Hepatocyte (in vitro differentiated cells): ENCODE data around the gene DLEU7. TPM values are rescaled to one million over a fixed set of nuclear protein-coding genes. Genes with fewer than 3 reads are reported as not detected.

ENCODE experiments used
- DNase-seq: peaks from one replicate; pipeline ENCODE4 v3.0.0-alpha.2; 2016; ENCODE audit warnings: low spot score
- H2AFZ ChIP-seq: fragments of 200-600 bp; sonication (generic); 2 replicates; pipeline ENCODE4 v1.6.0; 2016; ENCODE audit warnings: antibody characterized with exemption, mild to moderate bottlenecking
- H3K27ac ChIP-seq: fragments of 200-600 bp; sonication (generic); 2 replicates; pipeline ENCODE4 v1.5.1; 2016; ENCODE audit warnings: mild to moderate bottlenecking
- H3K27me3 ChIP-seq: fragments of 200-600 bp; sonication (generic); 2 replicates; pipeline ENCODE4 v1.6.1; 2016
- H3K36me3 ChIP-seq: fragments of 200-600 bp; sonication (generic); replicated peaks from 2 replicates; pipeline ENCODE4 v1.5.1; 2016; ENCODE audit warnings: low read depth; ENCODE audit not compliant: insufficient read depth
- H3K4me1 ChIP-seq: fragments of 200-600 bp; sonication (generic); 2 replicates; pipeline ENCODE4 v1.5.1; 2016; ENCODE audit warnings: mild to moderate bottlenecking, moderate library complexity; ENCODE audit not compliant: insufficient read depth
- H3K4me2 ChIP-seq: fragments of 200-600 bp; sonication (generic); 2 replicates; pipeline ENCODE4 v1.6.0; 2016
- H3K4me3 ChIP-seq: fragments of 200-600 bp; sonication (generic); 2 replicates; pipeline ENCODE4 v1.5.1; 2016; ENCODE audit warnings: mild to moderate bottlenecking
- H3K79me2 ChIP-seq: fragments of 200-600 bp; sonication (generic); 2 replicates; pipeline ENCODE4 v1.6.0; 2017; ENCODE audit warnings: mild to moderate bottlenecking
- H3K9me2 ChIP-seq: fragments of 200-600 bp; sonication (generic); replicated peaks from 2 replicates; pipeline ENCODE4 v1.6.0; 2017; ENCODE audit warnings: mild to moderate bottlenecking; ENCODE audit not compliant: insufficient read depth
- H3K9me3 ChIP-seq: fragments of 200-600 bp; sonication (generic); 2 replicates; pipeline ENCODE4 v1.5.1; 2016; ENCODE audit warnings: low read depth, mild to moderate bottlenecking
- H4K20me1 ChIP-seq: fragments of 200-600 bp; sonication (generic); 2 replicates; pipeline ENCODE4 v1.6.0; 2016; ENCODE audit warnings: mild to moderate bottlenecking; ENCODE audit not compliant: insufficient read depth, poor library complexity, severe bottlenecking
- EZH2 ChIP-seq: fragments of 200-600 bp; sonication (generic); IDR thresholded peaks from 2 replicates; pipeline ENCODE4 v1.6.1; 2016; ENCODE audit warnings: antibody characterized with exemption, mild to moderate bottlenecking, borderline replicate concordance
- EZH2phosphoT487 ChIP-seq: fragments of 200-600 bp; sonication (generic); IDR thresholded peaks from one replicate; pipeline ENCODE4 v1.6.1; 2018; ENCODE audit warnings: antibody characterized with exemption, mild to moderate bottlenecking, low read depth, moderate library complexity; ENCODE audit not compliant: unreplicated experiment, severe bottlenecking
- WGBS: methylation state at CpG from one replicate; pipeline ENCODE4 v1.1.6; 2016; ENCODE audit warnings: low lambda C conversion rate; ENCODE audit errors: missing lambda C conversion rate; 5-methylcytosine and 5-hydroxymethylcytosine counted together
- polyA plus RNA-seq: library from polyadenylated mRNA; unstranded; fragments of >200 nt; fragmentation: Nextera tagmentation; extraction: Ambion mirVana; gene quantifications from 2 replicates; pipeline ENCODE4 v1.2.1, GENCODE V29; 2016
- total RNA-seq: library from RNA; depleted of rRNA; stranded (reverse); fragments of >200 nt; gene quantifications from 2 replicates; pipeline ENCODE4 v1.2.3, GENCODE V29; 2014
- TF ChIP-seq, protein P1 (sequence below): fragments of 200-600 bp; sonication (generic); IDR thresholded peaks from 2 replicates; pipeline ENCODE4 v1.5.1; 2016; ENCODE audit warnings: antibody characterized with exemption, mild to moderate bottlenecking; ENCODE audit not compliant: poor library complexity

The DLEU7 gene
- total and polyA plus RNA-seq, 2 experiments from 2014 or later, result not detected

DNA sequence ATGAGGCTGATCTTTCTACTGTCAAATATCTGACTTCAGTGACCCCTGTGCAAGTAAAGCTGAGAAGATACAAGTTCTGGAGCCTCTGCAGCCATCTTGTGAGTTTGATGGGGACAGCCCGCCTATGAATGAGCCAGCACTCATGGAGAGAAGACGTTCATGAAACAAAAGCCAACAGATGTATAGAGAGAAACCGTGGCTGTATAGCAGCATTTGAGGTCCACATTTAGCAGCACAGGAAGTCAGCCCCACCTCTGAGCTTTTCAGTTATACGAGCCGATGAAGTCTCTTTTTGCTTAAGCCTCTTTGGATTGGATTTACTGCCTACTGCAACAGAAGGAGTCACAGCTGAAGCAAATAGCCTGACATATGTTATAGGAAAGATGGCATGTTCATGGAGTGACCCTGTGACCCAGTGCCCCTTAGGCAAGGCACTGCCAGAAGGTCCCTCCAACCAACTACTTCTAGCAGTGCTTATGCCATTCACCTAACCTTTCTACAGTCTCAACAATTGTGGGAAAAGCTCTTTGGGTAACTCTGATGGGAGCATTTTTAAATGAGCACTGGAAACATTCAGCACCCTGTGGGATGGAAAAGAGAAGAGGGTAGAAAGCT is 3.5 kb upstream of the DLEU7 start:
- 88% methylated on average over 5 of the region's 5 CpGs for WGBS
- Histone ChIP-seq H3K36me3 (no peaks in the 10 kb centered on the region), H3K79me2 (no peaks in the 10 kb centered on the region), H3K4me1 (no peaks in the 10 kb centered on the region), H4K20me1 (no peaks in the 10 kb centered on the region), H3K4me2 (no peak overlapping the region), H3K27me3 (peaks cover 22% of the 10 kb centered on the region), H2AFZ (no peak overlapping the region), H3K9me2 (no peaks in the 10 kb centered on the region), H3K9me3 (no peaks in the 10 kb centered on the region), H3K4me3 (no peak overlapping the region), H3K27ac (no peak overlapping the region)
- DNase-seq, result no peak
- TF ChIP-seq, protein P1, sequence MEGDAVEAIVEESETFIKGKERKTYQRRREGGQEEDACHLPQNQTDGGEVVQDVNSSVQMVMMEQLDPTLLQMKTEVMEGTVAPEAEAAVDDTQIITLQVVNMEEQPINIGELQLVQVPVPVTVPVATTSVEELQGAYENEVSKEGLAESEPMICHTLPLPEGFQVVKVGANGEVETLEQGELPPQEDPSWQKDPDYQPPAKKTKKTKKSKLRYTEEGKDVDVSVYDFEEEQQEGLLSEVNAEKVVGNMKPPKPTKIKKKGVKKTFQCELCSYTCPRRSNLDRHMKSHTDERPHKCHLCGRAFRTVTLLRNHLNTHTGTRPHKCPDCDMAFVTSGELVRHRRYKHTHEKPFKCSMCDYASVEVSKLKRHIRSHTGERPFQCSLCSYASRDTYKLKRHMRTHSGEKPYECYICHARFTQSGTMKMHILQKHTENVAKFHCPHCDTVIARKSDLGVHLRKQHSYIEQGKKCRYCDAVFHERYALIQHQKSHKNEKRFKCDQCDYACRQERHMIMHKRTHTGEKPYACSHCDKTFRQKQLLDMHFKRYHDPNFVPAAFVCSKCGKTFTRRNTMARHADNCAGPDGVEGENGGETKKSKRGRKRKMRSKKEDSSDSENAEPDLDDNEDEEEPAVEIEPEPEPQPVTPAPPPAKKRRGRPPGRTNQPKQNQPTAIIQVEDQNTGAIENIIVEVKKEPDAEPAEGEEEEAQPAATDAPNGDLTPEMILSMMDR, result no peak
- TF ChIP-seq EZH2phosphoT487, result no peak
- no peak for TF ChIP-seq EZH2

DNA sequence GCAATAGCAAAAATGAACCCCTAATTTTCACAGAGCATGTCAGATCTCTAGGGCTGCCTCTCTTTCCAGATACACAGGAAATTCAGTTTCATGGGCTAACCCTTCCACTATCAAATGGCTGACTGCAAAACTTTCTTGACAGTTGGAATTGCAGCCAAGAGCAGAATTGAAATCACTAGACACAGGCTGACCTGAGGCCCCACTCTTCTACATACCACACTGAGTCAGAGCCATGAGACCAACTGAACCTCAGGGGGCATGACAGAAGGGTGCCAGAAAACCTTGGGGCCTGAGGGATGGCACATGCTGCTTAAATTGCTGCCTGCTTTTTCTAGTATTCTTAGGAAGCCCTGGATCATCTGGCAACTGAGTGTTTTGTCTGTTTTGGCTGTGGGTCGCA is 1.7 kb upstream of the DLEU7 start:
- 96% methylated on average over 1 of the region's 1 CpG for WGBS
- TF ChIP-seq EZH2 (no peak), EZH2phosphoT487 (no peak)
- TF ChIP-seq, protein P1, result no peak
- Histone ChIP-seq H3K36me3 (no peaks in the 10 kb centered on the region), H3K4me1 (no peaks in the 10 kb centered on the region), H3K9me2 (no peaks in the 10 kb centered on the region), H2AFZ (no peak overlapping the region), H4K20me1 (no peaks in the 10 kb centered on the region), H3K27me3 (peaks cover 36% of the 10 kb centered on the region), H3K4me2 (no peak overlapping the region), H3K9me3 (no peaks in the 10 kb centered on the region), H3K27ac (no peak overlapping the region), H3K79me2 (no peaks in the 10 kb centered on the region), H3K4me3 (no peak overlapping the region)
- no peak for DNase-seq

DNA sequence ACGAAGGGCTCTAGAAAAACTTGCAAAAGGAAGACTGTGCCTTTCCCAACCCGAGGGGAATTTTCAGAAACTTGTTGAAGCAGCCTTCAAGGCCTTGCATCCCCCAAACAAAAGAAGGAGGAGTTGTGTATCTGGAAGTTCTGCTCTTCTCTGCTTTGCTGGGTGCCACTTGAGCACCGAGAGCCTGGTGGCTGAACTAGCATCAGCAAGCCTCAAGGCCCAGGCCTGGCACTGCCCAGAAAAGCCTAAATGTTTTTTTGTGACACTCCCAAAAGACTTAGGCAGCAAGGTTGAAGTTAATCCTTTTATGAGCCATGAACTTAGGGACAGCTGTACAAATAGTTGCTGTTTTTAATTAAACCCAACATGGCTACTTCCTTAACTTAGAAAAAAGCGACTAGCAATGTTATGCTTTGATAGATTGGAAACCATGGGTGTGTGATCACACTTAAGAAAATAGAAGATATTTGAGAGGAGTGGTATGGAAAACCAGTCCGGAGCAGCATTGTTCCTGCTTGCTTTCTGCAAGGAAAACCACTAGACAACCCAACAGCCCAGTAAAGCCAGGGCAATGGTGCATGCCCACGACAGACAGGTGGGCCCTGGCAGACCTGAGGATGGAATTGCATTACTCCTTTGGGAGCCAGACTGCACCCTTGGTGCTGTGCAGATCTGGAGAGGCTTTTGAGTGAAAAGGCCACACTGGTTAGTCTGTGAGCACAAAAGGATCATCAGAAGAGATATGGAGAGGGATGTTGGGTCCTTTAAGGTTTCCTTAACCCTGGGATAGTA is 788 bp upstream of the DLEU7 start:
- Histone ChIP-seq H3K36me3 (no peaks in the 10 kb centered on the region), H3K27ac (no peak overlapping the region), H3K79me2 (no peaks in the 10 kb centered on the region), H3K27me3 (peaks cover 38% of the 10 kb centered on the region), H3K9me3 (no peaks in the 10 kb centered on the region), H2AFZ (peak overlapping the region; percentile 56), H3K4me2 (peak overlapping the region; percentile 96), H3K4me1 (no peaks in the 10 kb centered on the region), H4K20me1 (no peaks in the 10 kb centered on the region), H3K9me2 (no peaks in the 10 kb centered on the region), H3K4me3 (no peak overlapping the region)
- TF ChIP-seq, protein P1, result no peak
- no peak for TF ChIP-seq EZH2
- no peak for TF ChIP-seq EZH2phosphoT487
- DNase-seq, result no peak
- WGBS, result 81% methylated on average over 6 of the region's 6 CpGs
